ENCODE measurements around the gene SREK1IP1.

DNA sequence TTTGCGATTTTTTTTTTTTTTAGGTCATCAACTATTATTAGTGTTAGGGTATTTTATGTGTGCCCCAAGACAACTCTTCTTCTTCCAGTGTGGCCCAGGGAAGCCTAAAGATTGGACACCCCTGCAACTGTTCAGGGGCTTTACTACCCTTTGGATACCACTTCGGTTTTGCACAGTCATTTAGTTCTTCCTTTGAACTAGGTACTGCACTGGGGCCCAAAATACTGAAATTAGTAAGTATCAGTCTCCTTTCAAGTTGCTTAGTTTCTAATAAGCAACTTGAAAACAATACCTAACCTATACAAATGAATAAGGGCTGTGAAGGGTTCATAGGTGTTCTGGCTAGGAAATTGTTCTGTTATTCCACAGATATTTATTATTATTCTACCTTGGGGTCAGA, 45.6 kb upstream of the SREK1IP1 start:
- TF ChIP-seq CTCF (conservative IDR thresholded peaks at IDR 0.05; ENCODE audit: low read depth, low read length) (no peak), EZH2 (IDR thresholded peaks at IDR 0.05; ENCODE audit: borderline replicate concordance, low read depth, low read length, poor library complexity, severe bottlenecking) (no peak)
